ENCODE results near the gene CCL28. TPM values are rescaled to one million over a fixed set of nuclear protein-coding genes. Genes with fewer than 3 reads are reported as not detected.

Gene CCL28
- polyA plus RNA-seq, 2 of the 4 experiments (the other 2 are of a cell fraction) = 0.15 to 0.39 TPM

DNA sequence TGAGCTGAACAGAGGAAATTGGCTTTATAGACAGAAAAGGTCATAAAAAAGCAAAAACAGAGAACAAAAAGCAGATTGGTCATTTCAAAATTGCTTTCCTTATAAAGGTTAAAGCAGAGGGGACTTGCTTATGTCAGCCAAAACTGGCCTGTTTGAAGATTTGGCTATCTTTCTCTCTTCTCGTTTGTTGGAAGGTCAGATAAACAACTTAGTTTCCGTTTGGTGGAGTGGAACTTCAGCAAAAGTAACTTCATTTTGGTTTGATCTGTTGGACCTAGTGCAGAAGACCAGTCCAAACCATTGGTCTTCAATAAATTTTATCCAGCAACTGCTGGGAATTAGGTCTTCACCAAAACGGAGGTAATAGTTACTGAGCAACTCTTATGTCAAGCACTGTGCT lies 53.9 kb downstream of the CCL28 start:
- Histone ChIP-seq H3K4me3 (no peak overlapping the region), H3K27ac (no peak overlapping the region), H3K4me1 (no peaks in the 10 kb centered on the region), H3K9me3 (peaks cover 13% of the 10 kb centered on the region; the same call in 2 of the 3 replicates), H3K4me2 (no peak overlapping the region)
- DNase-seq (ENCODE audit: low read depth in 1 of 2, low spot score in 1 of 2) (no peak), FAIRE-seq (no peak), ATAC-seq (no peak)
- POLR2A ChIA-PET = no interaction called here
- WGBS (ENCODE audit: missing lambda C conversion rate) = 39% methylated on average over 3 of the region's 3 CpGs
- CTCF ChIA-PET = interaction anchor here (1.4 kb wide), 1 partner anchor 31 kb away, joined by 5 read pairs; no protein-coding TSS in a partner anchor
- TF ChIP-seq, protein P1, sequence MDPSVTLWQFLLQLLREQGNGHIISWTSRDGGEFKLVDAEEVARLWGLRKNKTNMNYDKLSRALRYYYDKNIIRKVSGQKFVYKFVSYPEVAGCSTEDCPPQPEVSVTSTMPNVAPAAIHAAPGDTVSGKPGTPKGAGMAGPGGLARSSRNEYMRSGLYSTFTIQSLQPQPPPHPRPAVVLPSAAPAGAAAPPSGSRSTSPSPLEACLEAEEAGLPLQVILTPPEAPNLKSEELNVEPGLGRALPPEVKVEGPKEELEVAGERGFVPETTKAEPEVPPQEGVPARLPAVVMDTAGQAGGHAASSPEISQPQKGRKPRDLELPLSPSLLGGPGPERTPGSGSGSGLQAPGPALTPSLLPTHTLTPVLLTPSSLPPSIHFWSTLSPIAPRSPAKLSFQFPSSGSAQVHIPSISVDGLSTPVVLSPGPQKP (IDR thresholded peaks at IDR 0.05; ENCODE audit: low read depth, low read length) = no peak
- TF ChIP-seq RAD21 (conservative IDR thresholded peaks at IDR 0.05 in 1 of 2, IDR thresholded peaks at IDR 0.05 in 1 of 2) (no peak), HEYL (CRISPR knock-in tag; IDR thresholded peaks at IDR 0.05) (no peak)

- DNase-seq (ENCODE audit: low read depth in 1 of 2, low spot score in 1 of 2) (no peak), ATAC-seq (no peak), FAIRE-seq (no peak)
- no peak overlapping the region for H3K4me3 ChIP-seq
- TF ChIP-seq CBX8 (IDR thresholded peaks at IDR 0.05) (no peak), HEYL (CRISPR knock-in tag; IDR thresholded peaks at IDR 0.05) (no peak), KDM5A (IDR thresholded peaks at IDR 0.05) (no peak), SMC3 (IDR thresholded peaks at IDR 0.05) (no peak), REST (IDR thresholded peaks at IDR 0.05) (no peak), ZFP36 (IDR thresholded peaks at IDR 0.05; ENCODE audit: borderline replicate concordance, partially characterized antibody) (no peak), E2F6 (IDR thresholded peaks at IDR 0.05; ENCODE audit: borderline replicate concordance, low read depth) (no peak), RARB (CRISPR knock-in tag; IDR thresholded peaks at IDR 0.05) (no peak), RCOR1 (IDR thresholded peaks at IDR 0.05; ENCODE audit: low read depth, low read length) (no peak), MYC (IDR thresholded peaks at IDR 0.05; ENCODE audit: borderline replicate concordance, low read length) (no peak), FOSB (CRISPR knock-in tag; IDR thresholded peaks at IDR 0.05) (no peak), NPAS2 (CRISPR knock-in tag; IDR thresholded peaks at IDR 0.05; ENCODE audit: borderline replicate concordance) (no peak)
- TF ChIP-seq, protein P2, sequence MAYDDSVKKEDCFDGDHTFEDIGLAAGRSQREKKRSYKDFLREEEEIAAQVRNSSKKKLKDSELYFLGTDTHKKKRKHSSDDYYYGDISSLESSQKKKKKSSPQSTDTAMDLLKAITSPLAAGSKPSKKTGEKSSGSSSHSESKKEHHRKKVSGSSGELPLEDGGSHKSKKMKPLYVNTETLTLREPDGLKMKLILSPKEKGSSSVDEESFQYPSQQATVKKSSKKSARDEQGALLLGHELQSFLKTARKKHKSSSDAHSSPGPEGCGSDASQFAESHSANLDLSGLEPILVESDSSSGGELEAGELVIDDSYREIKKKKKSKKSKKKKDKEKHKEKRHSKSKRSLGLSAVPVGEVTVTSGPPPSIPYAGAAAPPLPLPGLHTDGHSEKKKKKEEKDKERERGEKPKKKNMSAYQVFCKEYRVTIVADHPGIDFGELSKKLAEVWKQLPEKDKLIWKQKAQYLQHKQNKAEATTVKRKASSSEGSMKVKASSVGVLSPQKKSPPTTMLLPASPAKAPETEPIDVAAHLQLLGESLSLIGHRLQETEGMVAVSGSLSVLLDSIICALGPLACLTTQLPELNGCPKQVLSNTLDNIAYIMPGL (CRISPR knock-in tag; IDR thresholded peaks at IDR 0.05; ENCODE audit: borderline replicate concordance) = no peak
- H3K27ac ChIP-seq = no peak overlapping the region
- peaks cover 13% of the 10 kb centered on the region; the same call in 2 of the 3 replicates for H3K9me3 ChIP-seq
- ChIA-PET POLR2A (no interaction called here), CTCF (interaction anchor here (1.4 kb wide), 1 partner anchor 32 kb away, joined by 5 read pairs; no protein-coding TSS in a partner anchor)
- no peaks in the 10 kb centered on the region for H3K4me1 ChIP-seq
- no peak overlapping the region for H3K4me2 ChIP-seq
- 40% methylated on average over 3 of the region's 3 CpGs for WGBS (ENCODE audit: missing lambda C conversion rate)
Measured at GRCh38 chr5:43357878-43358281, 54.3 kb downstream of the CCL28 start.

GRCh38 chr5:43357067-43357466 lies 55.1 kb downstream of the CCL28 start:
- POLR2A ChIA-PET = no interaction called here
- Histone ChIP-seq H3K27ac (no peak overlapping the region), H3K4me1 (no peaks in the 10 kb centered on the region), H3K4me3 (no peak overlapping the region), H3K4me2 (no peak overlapping the region), H3K9me3 (peaks cover 13% of the 10 kb centered on the region; the same call in 2 of the 3 replicates)
- WGBS (ENCODE audit: missing lambda C conversion rate) = 44% methylated on average over 2 of the region's 2 CpGs
- CTCF ChIA-PET = no interaction called here
- FAIRE-seq (no peak), DNase-seq (ENCODE audit: low read depth in 1 of 2, low spot score in 1 of 2) (no peak), ATAC-seq (no peak)
- TF ChIP-seq ZSCAN20 (CRISPR knock-in tag; IDR thresholded peaks at IDR 0.05) (no peak), TP53 (CRISPR knock-in tag; IDR thresholded peaks at IDR 0.05) (no peak), HOXB5 (CRISPR knock-in tag; IDR thresholded peaks at IDR 0.05) (no peak), SMC3 (IDR thresholded peaks at IDR 0.05) (no peak)
